Measurements from ENCODE around the gene PAOX. TPM values are rescaled to one million over a fixed set of nuclear protein-coding genes. Genes with fewer than 3 reads are reported as not detected.

Gene PAOX
- total and polyA plus RNA-seq, 2 experiments from 2014 or later = 4.1 to 8.7 TPM

DNA sequence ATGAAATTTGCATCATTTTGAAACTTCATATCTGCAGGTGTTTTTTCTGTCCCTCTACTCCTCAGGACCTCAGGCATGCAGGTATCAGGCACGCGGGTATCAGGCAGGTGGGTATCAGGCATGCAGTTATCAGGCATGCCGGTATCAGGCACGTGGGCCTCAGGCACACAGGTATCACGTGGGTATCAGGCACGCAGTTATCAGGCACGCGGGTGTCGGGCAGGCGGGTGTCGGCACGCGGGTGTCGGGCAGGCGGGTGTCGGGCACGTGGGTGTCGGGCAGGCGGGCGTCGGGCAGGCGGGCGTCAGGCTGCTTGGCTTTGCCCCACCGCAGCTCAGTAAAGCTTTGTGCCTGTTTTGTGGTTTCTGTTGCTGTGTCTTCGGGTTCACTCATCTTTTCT is 36.7 kb downstream of the PAOX start:
- Mint-ChIP-seq H3K27me3 (ENCODE audit: insufficient read depth, low read depth, poor library complexity) (peaks cover 5% of the 10 kb centered on the region), H3K4me1 (no peaks in the 10 kb centered on the region), H3K36me3 (ENCODE audit: low read depth) (peaks cover 62% of the 10 kb centered on the region), H3K9me3 (peaks cover 40% of the 10 kb centered on the region), H3K27ac (no peak overlapping the region), H3K4me3 (no peak overlapping the region)
- Histone ChIP-seq H3K4me1 (ENCODE audit: insufficient read depth) (no peaks in the 10 kb centered on the region), H3K4me2 (no peak overlapping the region), H3K79me2 (replicated peaks; ENCODE audit: insufficient read depth) (peaks cover 24% of the 10 kb centered on the region), H3K4me3 (no peak overlapping the region), H3K36me3 (ENCODE audit: insufficient read depth) (peaks cover 22% of the 10 kb centered on the region), H4K20me1 (replicated peaks; ENCODE audit: insufficient read depth) (no peaks in the 10 kb centered on the region; the same call in 1 of the 2 replicates), H3K27ac (ENCODE audit: low read depth) (no peak overlapping the region), H3K27me3 (ENCODE audit: insufficient read depth) (no peaks in the 10 kb centered on the region), H2AFZ (no peak overlapping the region), H3K9me2 (ENCODE audit: insufficient read depth) (0 out of 2 replicates have a peak, but pooled peaks cover 3% of the 10 kb centered on the region), H3F3A (replicated peaks; ENCODE audit: low read depth) (no peaks in the 10 kb centered on the region)
- TF ChIP-seq, protein P1, sequence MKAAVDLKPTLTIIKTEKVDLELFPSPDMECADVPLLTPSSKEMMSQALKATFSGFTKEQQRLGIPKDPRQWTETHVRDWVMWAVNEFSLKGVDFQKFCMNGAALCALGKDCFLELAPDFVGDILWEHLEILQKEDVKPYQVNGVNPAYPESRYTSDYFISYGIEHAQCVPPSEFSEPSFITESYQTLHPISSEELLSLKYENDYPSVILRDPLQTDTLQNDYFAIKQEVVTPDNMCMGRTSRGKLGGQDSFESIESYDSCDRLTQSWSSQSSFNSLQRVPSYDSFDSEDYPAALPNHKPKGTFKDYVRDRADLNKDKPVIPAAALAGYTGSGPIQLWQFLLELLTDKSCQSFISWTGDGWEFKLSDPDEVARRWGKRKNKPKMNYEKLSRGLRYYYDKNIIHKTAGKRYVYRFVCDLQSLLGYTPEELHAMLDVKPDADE (IDR thresholded peaks at IDR 0.05) = no peak
- TF ChIP-seq, protein P2, sequence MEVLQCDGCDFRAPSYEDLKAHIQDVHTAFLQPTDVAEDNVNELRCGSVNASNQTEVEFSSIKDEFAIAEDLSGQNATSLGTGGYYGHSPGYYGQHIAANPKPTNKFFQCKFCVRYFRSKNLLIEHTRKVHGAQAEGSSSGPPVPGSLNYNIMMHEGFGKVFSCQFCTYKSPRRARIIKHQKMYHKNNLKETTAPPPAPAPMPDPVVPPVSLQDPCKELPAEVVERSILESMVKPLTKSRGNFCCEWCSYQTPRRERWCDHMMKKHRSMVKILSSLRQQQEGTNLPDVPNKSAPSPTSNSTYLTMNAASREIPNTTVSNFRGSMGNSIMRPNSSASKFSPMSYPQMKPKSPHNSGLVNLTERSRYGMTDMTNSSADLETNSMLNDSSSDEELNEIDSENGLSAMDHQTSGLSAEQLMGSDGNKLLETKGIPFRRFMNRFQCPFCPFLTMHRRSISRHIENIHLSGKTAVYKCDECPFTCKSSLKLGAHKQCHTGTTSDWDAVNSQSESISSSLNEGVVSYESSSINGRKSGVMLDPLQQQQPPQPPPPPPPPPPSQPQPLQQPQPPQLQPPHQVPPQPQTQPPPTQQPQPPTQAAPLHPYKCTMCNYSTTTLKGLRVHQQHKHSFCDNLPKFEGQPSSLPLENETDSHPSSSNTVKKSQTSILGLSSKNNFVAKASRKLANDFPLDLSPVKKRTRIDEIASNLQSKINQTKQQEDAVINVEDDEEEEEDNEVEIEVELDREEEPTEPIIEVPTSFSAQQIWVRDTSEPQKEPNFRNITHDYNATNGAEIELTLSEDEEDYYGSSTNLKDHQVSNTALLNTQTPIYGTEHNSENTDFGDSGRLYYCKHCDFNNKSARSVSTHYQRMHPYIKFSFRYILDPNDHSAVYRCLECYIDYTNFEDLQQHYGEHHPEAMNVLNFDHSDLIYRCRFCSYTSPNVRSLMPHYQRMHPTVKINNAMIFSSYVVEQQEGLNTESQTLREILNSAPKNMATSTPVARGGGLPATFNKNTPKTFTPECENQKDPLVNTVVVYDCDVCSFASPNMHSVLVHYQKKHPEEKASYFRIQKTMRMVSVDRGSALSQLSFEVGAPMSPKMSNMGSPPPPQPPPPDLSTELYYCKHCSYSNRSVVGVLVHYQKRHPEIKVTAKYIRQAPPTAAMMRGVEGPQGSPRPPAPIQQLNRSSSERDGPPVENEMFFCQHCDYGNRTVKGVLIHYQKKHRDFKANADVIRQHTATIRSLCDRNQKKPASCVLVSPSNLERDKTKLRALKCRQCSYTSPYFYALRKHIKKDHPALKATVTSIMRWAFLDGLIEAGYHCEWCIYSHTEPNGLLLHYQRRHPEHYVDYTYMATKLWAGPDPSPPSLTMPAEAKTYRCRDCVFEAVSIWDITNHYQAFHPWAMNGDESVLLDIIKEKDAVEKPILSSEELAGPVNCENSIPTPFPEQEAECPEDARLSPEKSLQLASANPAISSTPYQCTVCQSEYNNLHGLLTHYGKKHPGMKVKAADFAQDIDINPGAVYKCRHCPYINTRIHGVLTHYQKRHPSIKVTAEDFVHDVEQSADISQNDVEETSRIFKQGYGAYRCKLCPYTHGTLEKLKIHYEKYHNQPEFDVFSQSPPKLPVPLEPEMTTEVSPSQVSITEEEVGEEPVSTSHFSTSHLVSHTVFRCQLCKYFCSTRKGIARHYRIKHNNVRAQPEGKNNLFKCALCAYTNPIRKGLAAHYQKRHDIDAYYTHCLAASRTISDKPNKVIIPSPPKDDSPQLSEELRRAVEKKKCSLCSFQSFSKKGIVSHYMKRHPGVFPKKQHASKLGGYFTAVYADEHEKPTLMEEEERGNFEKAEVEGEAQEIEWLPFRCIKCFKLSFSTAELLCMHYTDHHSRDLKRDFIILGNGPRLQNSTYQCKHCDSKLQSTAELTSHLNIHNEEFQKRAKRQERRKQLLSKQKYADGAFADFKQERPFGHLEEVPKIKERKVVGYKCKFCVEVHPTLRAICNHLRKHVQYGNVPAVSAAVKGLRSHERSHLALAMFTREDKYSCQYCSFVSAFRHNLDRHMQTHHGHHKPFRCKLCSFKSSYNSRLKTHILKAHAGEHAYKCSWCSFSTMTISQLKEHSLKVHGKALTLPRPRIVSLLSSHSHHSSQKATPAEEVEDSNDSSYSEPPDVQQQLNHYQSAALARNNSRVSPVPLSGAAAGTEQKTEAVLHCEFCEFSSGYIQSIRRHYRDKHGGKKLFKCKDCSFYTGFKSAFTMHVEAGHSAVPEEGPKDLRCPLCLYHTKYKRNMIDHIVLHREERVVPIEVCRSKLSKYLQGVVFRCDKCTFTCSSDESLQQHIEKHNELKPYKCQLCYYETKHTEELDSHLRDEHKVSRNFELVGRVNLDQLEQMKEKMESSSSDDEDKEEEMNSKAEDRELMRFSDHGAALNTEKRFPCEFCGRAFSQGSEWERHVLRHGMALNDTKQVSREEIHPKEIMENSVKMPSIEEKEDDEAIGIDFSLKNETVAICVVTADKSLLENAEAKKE (CRISPR knock-in tag; IDR thresholded peaks at IDR 0.05) = no peak
- TF ChIP-seq, protein P3, sequence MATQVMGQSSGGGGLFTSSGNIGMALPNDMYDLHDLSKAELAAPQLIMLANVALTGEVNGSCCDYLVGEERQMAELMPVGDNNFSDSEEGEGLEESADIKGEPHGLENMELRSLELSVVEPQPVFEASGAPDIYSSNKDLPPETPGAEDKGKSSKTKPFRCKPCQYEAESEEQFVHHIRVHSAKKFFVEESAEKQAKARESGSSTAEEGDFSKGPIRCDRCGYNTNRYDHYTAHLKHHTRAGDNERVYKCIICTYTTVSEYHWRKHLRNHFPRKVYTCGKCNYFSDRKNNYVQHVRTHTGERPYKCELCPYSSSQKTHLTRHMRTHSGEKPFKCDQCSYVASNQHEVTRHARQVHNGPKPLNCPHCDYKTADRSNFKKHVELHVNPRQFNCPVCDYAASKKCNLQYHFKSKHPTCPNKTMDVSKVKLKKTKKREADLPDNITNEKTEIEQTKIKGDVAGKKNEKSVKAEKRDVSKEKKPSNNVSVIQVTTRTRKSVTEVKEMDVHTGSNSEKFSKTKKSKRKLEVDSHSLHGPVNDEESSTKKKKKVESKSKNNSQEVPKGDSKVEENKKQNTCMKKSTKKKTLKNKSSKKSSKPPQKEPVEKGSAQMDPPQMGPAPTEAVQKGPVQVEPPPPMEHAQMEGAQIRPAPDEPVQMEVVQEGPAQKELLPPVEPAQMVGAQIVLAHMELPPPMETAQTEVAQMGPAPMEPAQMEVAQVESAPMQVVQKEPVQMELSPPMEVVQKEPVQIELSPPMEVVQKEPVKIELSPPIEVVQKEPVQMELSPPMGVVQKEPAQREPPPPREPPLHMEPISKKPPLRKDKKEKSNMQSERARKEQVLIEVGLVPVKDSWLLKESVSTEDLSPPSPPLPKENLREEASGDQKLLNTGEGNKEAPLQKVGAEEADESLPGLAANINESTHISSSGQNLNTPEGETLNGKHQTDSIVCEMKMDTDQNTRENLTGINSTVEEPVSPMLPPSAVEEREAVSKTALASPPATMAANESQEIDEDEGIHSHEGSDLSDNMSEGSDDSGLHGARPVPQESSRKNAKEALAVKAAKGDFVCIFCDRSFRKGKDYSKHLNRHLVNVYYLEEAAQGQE (IDR thresholded peaks at IDR 0.05; ENCODE audit: unreplicated experiment) = no peak
- no peak for TF ChIP-seq NANOG (IDR thresholded peaks at IDR 0.05; ENCODE audit: borderline replicate concordance)
- ATAC-seq (no peak), DNase-seq (ENCODE audit: low spot score) (no peak)

All from GM23338 (cell line).